ENCODE data around the gene SP1.

Gene SP1

DNA sequence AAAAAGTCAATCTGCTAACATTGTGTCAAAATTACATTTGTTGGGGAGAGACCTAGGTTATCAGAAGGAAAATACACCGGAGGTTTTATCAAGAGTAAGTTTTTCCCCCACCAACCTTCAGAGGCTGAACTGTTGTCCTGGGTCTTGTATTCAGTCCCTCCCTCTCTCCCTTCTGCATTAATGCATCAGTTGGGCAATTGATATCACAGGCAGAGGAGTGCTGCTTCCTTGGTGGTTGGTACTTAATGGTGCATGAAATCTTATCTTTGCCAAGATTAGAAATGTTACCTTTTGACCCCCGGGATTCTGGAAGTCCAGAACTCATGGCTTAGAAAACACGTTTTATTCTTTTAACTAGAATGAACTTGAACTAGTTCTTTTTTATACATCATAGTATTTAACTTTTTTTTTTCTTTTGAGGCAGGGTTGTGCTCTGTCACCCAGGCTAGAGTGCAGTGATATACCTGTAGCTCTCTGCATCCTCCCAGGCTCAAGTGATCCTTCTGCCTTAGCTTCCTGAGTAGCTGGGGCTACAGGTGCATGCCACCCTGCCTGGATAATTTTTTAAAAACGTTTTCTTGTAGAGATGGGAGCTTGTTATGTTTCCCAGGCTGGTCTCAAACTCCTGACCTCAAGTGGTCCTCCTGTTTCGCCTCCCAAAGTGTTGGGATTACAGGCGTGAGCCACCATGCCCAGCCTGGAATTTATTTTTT lies 76.8 kb downstream of the SP1 start:
- peaks cover 3% of the 10 kb centered on the region for H3K4me1 ChIP-seq (ENCODE audit: control insufficient read depth, low read depth, low read length)
- H3K4me3 ChIP-seq (ENCODE audit: low read length): no peak overlapping the region
- no peak overlapping the region for H3K9ac ChIP-seq (ENCODE audit: low read length)
- peaks cover 83% of the 10 kb centered on the region for H3K36me3 ChIP-seq (ENCODE audit: control insufficient read depth, low read depth, low read length)
- H3K27ac ChIP-seq (ENCODE audit: low read length): no peak overlapping the region
- no peaks in the 10 kb centered on the region for H3K9me3 ChIP-seq (ENCODE audit: control insufficient read depth, low read depth, low read length)
- no peaks in the 10 kb centered on the region for H3K27me3 ChIP-seq (ENCODE audit: control insufficient read depth, insufficient read depth, low read length)

DNA sequence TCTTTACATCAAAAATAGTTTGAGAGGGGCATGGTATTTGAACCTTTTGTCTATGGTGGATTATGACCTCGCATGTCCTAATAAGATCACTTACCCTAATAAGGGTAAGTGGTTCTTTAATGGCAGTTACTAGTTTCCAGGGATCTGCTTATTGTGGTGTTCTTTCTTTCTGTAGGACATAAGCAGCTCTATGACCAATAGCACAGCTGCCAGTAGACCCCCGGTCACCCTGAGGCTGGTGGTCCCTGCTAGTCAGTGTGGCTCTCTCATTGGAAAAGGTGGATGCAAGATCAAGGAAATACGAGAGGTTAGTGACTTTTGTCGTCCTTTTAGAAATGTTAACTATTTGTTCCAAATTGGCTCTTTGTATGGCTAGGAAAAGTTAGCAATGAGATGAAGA lies 79.1 kb downstream of the SP1 start:
- no peak overlapping the region for H3K9ac ChIP-seq (ENCODE audit: low read length)
- H3K36me3 ChIP-seq (ENCODE audit: control insufficient read depth, low read depth, low read length): peaks cover 100% of the 10 kb centered on the region
- H3K27me3 ChIP-seq (ENCODE audit: control insufficient read depth, insufficient read depth, low read length): no peaks in the 10 kb centered on the region
- H3K4me3 ChIP-seq (ENCODE audit: low read length): no peak overlapping the region
- no peaks in the 10 kb centered on the region for H3K9me3 ChIP-seq (ENCODE audit: control insufficient read depth, low read depth, low read length)
- H3K27ac ChIP-seq (ENCODE audit: low read length): no peak overlapping the region
- H3K4me1 ChIP-seq (ENCODE audit: control insufficient read depth, low read depth, low read length): peaks cover 5% of the 10 kb centered on the region

DNA sequence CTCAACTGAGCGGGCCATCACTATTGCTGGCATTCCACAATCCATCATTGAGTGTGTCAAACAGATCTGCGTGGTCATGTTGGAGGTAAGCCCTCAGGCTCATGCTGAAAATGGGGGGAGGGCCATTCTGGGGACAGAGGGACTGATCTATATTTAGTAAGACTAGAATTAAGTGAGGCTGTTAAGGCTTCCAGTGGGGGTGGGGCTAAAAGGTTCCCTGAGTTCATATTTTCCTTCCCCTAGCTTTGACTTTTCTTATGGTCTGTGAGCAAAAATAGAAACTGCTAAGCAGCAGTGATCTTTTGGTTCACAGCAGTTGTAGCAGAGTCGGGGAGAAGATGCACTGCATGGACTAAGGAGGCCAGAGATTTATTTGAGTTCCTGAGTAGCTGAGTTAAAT lies 81.1 kb downstream of the SP1 start:
- H3K27ac ChIP-seq (ENCODE audit: low read length): no peak overlapping the region
- peaks cover 100% of the 10 kb centered on the region for H3K36me3 ChIP-seq (ENCODE audit: control insufficient read depth, low read depth, low read length)
- H3K4me1 ChIP-seq (ENCODE audit: control insufficient read depth, low read depth, low read length): peaks cover 5% of the 10 kb centered on the region
- H3K9ac ChIP-seq (ENCODE audit: low read length): no peak overlapping the region
- H3K4me3 ChIP-seq (ENCODE audit: low read length): no peak overlapping the region
- no peaks in the 10 kb centered on the region for H3K27me3 ChIP-seq (ENCODE audit: control insufficient read depth, insufficient read depth, low read length)
- H3K9me3 ChIP-seq (ENCODE audit: control insufficient read depth, low read depth, low read length): no peaks in the 10 kb centered on the region

DNA sequence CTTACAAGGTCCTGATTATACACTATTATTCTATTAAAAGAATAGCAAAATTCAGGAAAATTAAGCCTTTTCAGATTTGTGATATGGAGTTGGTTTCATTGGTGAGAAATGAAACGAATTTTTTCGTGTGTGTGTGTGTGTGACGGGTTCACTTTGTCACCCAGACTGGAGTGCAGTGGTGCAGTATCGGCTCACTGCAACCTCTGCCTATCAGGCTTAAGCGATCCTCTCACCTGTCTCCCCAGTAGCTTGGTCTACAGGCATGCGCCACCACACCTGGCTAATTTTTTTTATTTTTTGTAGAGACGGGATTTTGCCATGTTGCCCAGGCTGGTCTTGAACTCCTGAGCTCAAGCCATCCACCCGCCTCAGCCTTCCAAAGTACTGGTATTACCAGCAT lies 81.6 kb downstream of the SP1 start:
- Histone ChIP-seq H3K9ac (ENCODE audit: low read length) (no peak overlapping the region), H3K4me1 (ENCODE audit: control insufficient read depth, low read depth, low read length) (peaks cover 5% of the 10 kb centered on the region), H3K27ac (ENCODE audit: low read length) (no peak overlapping the region), H3K4me3 (ENCODE audit: low read length) (no peak overlapping the region), H3K36me3 (ENCODE audit: control insufficient read depth, low read depth, low read length) (peaks cover 100% of the 10 kb centered on the region), H3K27me3 (ENCODE audit: control insufficient read depth, insufficient read depth, low read length) (no peaks in the 10 kb centered on the region), H3K9me3 (ENCODE audit: control insufficient read depth, low read depth, low read length) (no peaks in the 10 kb centered on the region)

GRCh38 chr12:53462935-53463334 lies 83.0 kb downstream of the SP1 start:
- no peak overlapping the region for H3K4me3 ChIP-seq (ENCODE audit: low read length)
- H3K27me3 ChIP-seq (ENCODE audit: control insufficient read depth, insufficient read depth, low read length): no peaks in the 10 kb centered on the region
- H3K4me1 ChIP-seq (ENCODE audit: control insufficient read depth, low read depth, low read length): peaks cover 5% of the 10 kb centered on the region
- H3K9me3 ChIP-seq (ENCODE audit: control insufficient read depth, low read depth, low read length): no peaks in the 10 kb centered on the region
- no peak overlapping the region for H3K27ac ChIP-seq (ENCODE audit: low read length)
- H3K36me3 ChIP-seq (ENCODE audit: control insufficient read depth, low read depth, low read length): peaks cover 100% of the 10 kb centered on the region
- H3K9ac ChIP-seq (ENCODE audit: low read length): no peak overlapping the region

DNA sequence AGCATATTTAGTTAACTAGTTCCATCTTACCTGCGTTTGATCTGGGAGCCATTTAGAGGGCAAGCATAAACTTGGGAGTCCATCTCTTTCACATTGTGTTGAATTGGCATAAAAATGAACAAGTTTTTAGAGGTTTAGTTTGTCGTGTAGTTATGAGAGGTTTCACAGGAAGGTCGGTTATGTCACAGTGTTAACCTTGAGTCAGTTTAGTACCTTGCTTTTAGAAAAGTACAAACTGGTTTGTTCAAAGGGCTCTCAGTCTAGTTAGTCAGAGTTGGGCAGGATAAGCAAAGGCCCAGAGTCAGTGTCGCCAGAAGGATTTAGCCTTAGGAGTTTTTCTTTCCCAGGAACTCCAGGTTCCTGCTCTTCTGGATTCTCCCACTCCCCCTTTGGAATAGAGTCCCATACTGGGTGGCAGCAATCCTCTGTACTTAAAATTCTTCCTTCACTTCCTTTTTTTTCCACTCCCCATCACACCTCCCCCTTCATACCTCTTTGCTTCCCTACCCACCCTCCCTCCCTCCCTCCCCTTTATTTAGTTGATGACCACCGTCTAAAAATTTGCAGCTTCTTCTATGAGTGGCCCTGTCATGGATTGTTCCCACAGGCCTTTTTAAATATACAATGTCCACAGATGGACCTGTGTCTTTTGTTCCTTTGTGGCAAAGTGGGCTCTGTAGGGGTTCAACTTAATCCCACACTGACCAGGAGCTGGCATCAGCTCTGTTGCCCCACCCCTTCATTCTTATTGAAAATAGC lies 84.0 kb downstream of the SP1 start:
- Histone ChIP-seq H3K27me3 (ENCODE audit: control insufficient read depth, insufficient read depth, low read length) (no peaks in the 10 kb centered on the region), H3K4me3 (ENCODE audit: low read length) (no peak overlapping the region), H3K4me1 (ENCODE audit: control insufficient read depth, low read depth, low read length) (peaks cover 5% of the 10 kb centered on the region), H3K9ac (ENCODE audit: low read length) (no peak overlapping the region), H3K36me3 (ENCODE audit: control insufficient read depth, low read depth, low read length) (peaks cover 100% of the 10 kb centered on the region), H3K9me3 (ENCODE audit: control insufficient read depth, low read depth, low read length) (no peaks in the 10 kb centered on the region), H3K27ac (ENCODE audit: low read length) (no peak overlapping the region)

DNA sequence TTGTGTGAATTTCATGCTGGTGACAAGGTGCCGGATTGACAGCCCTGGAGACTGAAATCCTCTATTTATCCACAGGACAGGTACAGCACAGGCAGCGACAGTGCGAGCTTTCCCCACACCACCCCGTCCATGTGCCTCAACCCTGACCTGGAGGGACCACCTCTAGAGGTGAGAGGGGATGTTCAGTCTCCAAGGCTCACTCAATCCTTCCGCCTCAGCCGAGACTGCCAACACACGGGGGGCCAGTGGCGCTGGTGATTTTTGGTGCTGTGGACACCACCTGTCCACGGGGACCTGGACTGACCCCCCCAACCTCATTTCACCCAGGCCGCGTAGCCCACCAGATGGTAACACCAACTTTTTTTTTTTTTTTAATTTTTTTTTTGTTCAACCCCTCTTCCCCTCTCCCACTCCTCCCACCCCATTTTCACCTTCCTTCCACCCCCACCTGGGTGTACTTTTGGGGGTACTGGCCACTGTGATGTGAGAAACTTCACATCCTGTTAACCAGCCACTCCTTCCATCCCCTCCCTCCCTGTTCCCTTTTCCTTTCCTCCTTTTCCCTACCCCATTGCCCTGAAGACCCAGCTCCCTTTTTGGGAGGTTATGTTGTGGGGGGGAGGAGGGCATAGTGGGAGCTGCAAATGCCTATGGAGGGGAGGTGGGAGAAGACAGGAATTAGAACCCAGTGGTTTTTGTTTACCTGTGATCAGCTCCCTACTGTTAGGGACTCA lies 84.9 kb downstream of the SP1 start:
- H3K4me3 ChIP-seq (ENCODE audit: low read length): no peak overlapping the region
- no peaks in the 10 kb centered on the region for H3K9me3 ChIP-seq (ENCODE audit: control insufficient read depth, low read depth, low read length)
- H3K4me1 ChIP-seq (ENCODE audit: control insufficient read depth, low read depth, low read length): peaks cover 5% of the 10 kb centered on the region
- no peaks in the 10 kb centered on the region for H3K27me3 ChIP-seq (ENCODE audit: control insufficient read depth, insufficient read depth, low read length)
- H3K27ac ChIP-seq (ENCODE audit: low read length): no peak overlapping the region
- H3K9ac ChIP-seq (ENCODE audit: low read length): no peak overlapping the region
- H3K36me3 ChIP-seq (ENCODE audit: control insufficient read depth, low read depth, low read length): peaks cover 100% of the 10 kb centered on the region

GRCh38 chr12:53465679-53466078 lies 85.7 kb downstream of the SP1 start:
- Histone ChIP-seq H3K27ac (ENCODE audit: low read length) (no peak overlapping the region), H3K9ac (ENCODE audit: low read length) (no peak overlapping the region), H3K4me3 (ENCODE audit: low read length) (no peak overlapping the region), H3K27me3 (ENCODE audit: control insufficient read depth, insufficient read depth, low read length) (no peaks in the 10 kb centered on the region), H3K9me3 (ENCODE audit: control insufficient read depth, low read depth, low read length) (no peaks in the 10 kb centered on the region), H3K36me3 (ENCODE audit: control insufficient read depth, low read depth, low read length) (peaks cover 100% of the 10 kb centered on the region), H3K4me1 (ENCODE audit: control insufficient read depth, low read depth, low read length) (peaks cover 5% of the 10 kb centered on the region)
